Thyroid gland (tissue), 4 donors: ENCODE measurements around the gene CERKL.

ENCODE experiments used
- POLR2A ChIP-seq, 2 donors: fragments of 450-650 bp; IDR thresholded peaks; one replicate each; pipeline ENCODE4 v1.6.1; 2017; ENCODE audit warnings: antibody characterized with exemption in 2 of 2, mild to moderate bottlenecking in 2 of 2, moderate library complexity in 1 of 2
- TF ChIP-seq, protein P1 (sequence below), 6 experiments: fragments of 200-600 bp in 3 of 6; fragments of 450-650 bp in 3 of 6; sonication (generic) in 3 of 6; IDR thresholded peaks; one replicate each; pipeline ENCODE4 v1.5.1; 2016 to 2019; ENCODE audit warnings: antibody characterized with exemption in 6 of 6, mild to moderate bottlenecking in 2 of 6, inconsistent platforms in 1 of 6, moderate library complexity in 1 of 6

DNA sequence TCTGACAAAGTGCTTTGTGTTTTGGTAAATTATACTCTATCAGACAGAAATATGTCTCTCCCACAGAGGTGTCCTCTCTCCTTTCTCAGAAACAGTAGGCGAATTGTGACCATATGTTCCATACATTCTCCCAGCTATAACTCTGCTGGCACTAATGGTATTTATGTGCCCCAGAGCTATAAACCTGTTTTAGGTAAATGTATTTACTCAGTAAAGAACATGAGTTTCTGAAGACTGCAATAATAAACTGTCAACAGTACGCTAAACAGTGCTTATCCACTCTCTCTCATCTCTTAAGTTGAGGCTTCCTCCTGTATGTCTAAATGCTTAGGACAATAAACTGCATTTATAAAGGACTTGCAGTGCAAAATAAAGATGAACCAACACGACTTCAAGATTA lies 141.2 kb downstream of the CERKL start:
- TF ChIP-seq, protein P1, sequence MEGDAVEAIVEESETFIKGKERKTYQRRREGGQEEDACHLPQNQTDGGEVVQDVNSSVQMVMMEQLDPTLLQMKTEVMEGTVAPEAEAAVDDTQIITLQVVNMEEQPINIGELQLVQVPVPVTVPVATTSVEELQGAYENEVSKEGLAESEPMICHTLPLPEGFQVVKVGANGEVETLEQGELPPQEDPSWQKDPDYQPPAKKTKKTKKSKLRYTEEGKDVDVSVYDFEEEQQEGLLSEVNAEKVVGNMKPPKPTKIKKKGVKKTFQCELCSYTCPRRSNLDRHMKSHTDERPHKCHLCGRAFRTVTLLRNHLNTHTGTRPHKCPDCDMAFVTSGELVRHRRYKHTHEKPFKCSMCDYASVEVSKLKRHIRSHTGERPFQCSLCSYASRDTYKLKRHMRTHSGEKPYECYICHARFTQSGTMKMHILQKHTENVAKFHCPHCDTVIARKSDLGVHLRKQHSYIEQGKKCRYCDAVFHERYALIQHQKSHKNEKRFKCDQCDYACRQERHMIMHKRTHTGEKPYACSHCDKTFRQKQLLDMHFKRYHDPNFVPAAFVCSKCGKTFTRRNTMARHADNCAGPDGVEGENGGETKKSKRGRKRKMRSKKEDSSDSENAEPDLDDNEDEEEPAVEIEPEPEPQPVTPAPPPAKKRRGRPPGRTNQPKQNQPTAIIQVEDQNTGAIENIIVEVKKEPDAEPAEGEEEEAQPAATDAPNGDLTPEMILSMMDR (IDR thresholded peaks at IDR 0.05): no peak
- TF ChIP-seq POLR2A (IDR thresholded peaks at IDR 0.05): no peak
